ENCODE results near the gene PTPRD. TPM values are rescaled to one million over a fixed set of nuclear protein-coding genes. Genes with fewer than 3 reads are reported as not detected.

The PTPRD gene
- total and polyA plus RNA-seq, 2 donors from 2014 or later, result 6.4 to 78.9 TPM

- Histone ChIP-seq H3K9ac (ENCODE audit: low read length in 3 of 3) (no peak overlapping the region), H3K27ac (ENCODE audit: low read depth in 2 of 2, low read length in 2 of 2) (no peak overlapping the region), H3K36me3 (ENCODE audit: control insufficient read depth in 2 of 3, insufficient read depth in 3 of 3, low read length in 3 of 3) (no peaks in the 10 kb centered on the region), H3K27me3 (ENCODE audit: control insufficient read depth, insufficient read depth, low read length) (no peaks in the 10 kb centered on the region), H3K9me3 (ENCODE audit: control insufficient read depth in 2 of 3, insufficient read depth in 1 of 3, low read length in 3 of 3) (no peaks in the 10 kb centered on the region), H3K4me3 (ENCODE audit: low read length in 3 of 3) (no peak overlapping the region), H3K4me1 (ENCODE audit: control insufficient read depth in 2 of 3, insufficient read depth in 2 of 3, low read depth in 1 of 3, low read length in 3 of 3) (no peaks in the 10 kb centered on the region)
- peak in 3 of 5 donors; percentile 53 to 86 (median 67) for DNase-seq
- FAIRE-seq, result peak; percentile 83
- intact Hi-C loops (cut with DNase I), result no loop called here
- peak; percentile 72 for TF ChIP-seq CTCF (IDR thresholded peaks at IDR 0.05; ENCODE audit: borderline replicate concordance, extremely low read depth, insufficient read depth)
Measured at GRCh38 chr9:9790216-9790872, 822.5 kb downstream of the PTPRD start.

- H3K9ac ChIP-seq (ENCODE audit: low read length in 3 of 3), result no peak overlapping the region
- intact Hi-C loops (cut with DNase I), result no loop called here
- H3K4me1 ChIP-seq (ENCODE audit: control insufficient read depth in 2 of 3, insufficient read depth in 2 of 3, low read depth in 1 of 3, low read length in 3 of 3), result no peaks in the 10 kb centered on the region
- no peak overlapping the region for H3K4me3 ChIP-seq (ENCODE audit: low read length in 3 of 3)
- H3K27me3 ChIP-seq (ENCODE audit: control insufficient read depth, insufficient read depth, low read length), result no peaks in the 10 kb centered on the region
- H3K36me3 ChIP-seq (ENCODE audit: control insufficient read depth in 2 of 3, insufficient read depth in 3 of 3, low read length in 3 of 3), result no peaks in the 10 kb centered on the region
- TF ChIP-seq CTCF (IDR thresholded peaks at IDR 0.05; ENCODE audit: borderline replicate concordance, extremely low read depth, insufficient read depth), result no peak
- FAIRE-seq (no peak), DNase-seq (no peak)
- H3K27ac ChIP-seq (ENCODE audit: low read depth in 2 of 2, low read length in 2 of 2), result no peak overlapping the region
- no peaks in the 10 kb centered on the region for H3K9me3 ChIP-seq (ENCODE audit: control insufficient read depth in 2 of 3, insufficient read depth in 1 of 3, low read length in 3 of 3)
Measured at GRCh38 chr9:9783711-9784110, 829.1 kb downstream of the PTPRD start.

- Histone ChIP-seq H3K36me3 (ENCODE audit: control insufficient read depth in 2 of 3, insufficient read depth in 3 of 3, low read length in 3 of 3) (no peaks in the 10 kb centered on the region), H3K27ac (ENCODE audit: low read depth in 2 of 2, low read length in 2 of 2) (no peak overlapping the region), H3K4me1 (ENCODE audit: control insufficient read depth in 2 of 3, insufficient read depth in 2 of 3, low read depth in 1 of 3, low read length in 3 of 3) (no peaks in the 10 kb centered on the region), H3K9me3 (ENCODE audit: control insufficient read depth in 2 of 3, insufficient read depth in 1 of 3, low read length in 3 of 3) (no peaks in the 10 kb centered on the region), H3K9ac (ENCODE audit: low read length in 3 of 3) (no peak overlapping the region), H3K27me3 (ENCODE audit: control insufficient read depth, insufficient read depth, low read length) (no peaks in the 10 kb centered on the region), H3K4me3 (ENCODE audit: low read length in 3 of 3) (no peak overlapping the region)
- no peak for FAIRE-seq
- no peak for DNase-seq
- no peak for TF ChIP-seq CTCF (IDR thresholded peaks at IDR 0.05; ENCODE audit: borderline replicate concordance, extremely low read depth, insufficient read depth)
- intact Hi-C loops (cut with DNase I), result no loop called here
Measured at GRCh38 chr9:9783211-9783610, 829.6 kb downstream of the PTPRD start.

- Histone ChIP-seq H3K4me1 (ENCODE audit: control insufficient read depth in 2 of 3, insufficient read depth in 2 of 3, low read depth in 1 of 3, low read length in 3 of 3) (peaks cover 0 to 4% (median 0%) of the 10 kb centered on the region in 3 donors), H3K9me3 (ENCODE audit: control insufficient read depth in 2 of 3, insufficient read depth in 1 of 3, low read length in 3 of 3) (no peaks in the 10 kb centered on the region), H3K27ac (ENCODE audit: low read depth in 2 of 2, low read length in 2 of 2) (no peak overlapping the region), H3K36me3 (ENCODE audit: control insufficient read depth in 2 of 3, insufficient read depth in 3 of 3, low read length in 3 of 3) (no peaks in the 10 kb centered on the region), H3K9ac (ENCODE audit: low read length in 3 of 3) (no peak overlapping the region), H3K27me3 (ENCODE audit: control insufficient read depth, insufficient read depth, low read length) (no peaks in the 10 kb centered on the region), H3K4me3 (ENCODE audit: low read length in 3 of 3) (no peak overlapping the region)
- intact Hi-C loops (cut with DNase I), result no loop called here
- DNase-seq (no peak), FAIRE-seq (no peak)
- no peak for TF ChIP-seq CTCF (IDR thresholded peaks at IDR 0.05; ENCODE audit: borderline replicate concordance, extremely low read depth, insufficient read depth)
Measured at GRCh38 chr9:9778293-9778692, 834.5 kb downstream of the PTPRD start.

Measured in kidney (tissue), 14 donors.